ENCODE results near the gene IL25. TPM values are rescaled to one million over a fixed set of nuclear protein-coding genes. Genes with fewer than 3 reads are reported as not detected.
"Not testable (repeated sequence)": the region's sequence is repeated elsewhere in the genome, so short reads cannot be mapped to it uniquely, and the experiment has no call there.

Gene IL25
- total RNA-seq, 1 donor from 2014 or later: not detected

- DNase-seq: no peak
- peaks cover 15% of the 10 kb centered on the region for H3K27me3 Mint-ChIP-seq (ENCODE audit: unreplicated experiment)
- H3K9me3 Mint-ChIP-seq (ENCODE audit: unreplicated experiment): peaks cover 5% of the 10 kb centered on the region
- H3K36me3 Mint-ChIP-seq (ENCODE audit: unreplicated experiment): peaks cover 9% of the 10 kb centered on the region
- no peak overlapping the region for H3K4me3 Mint-ChIP-seq (ENCODE audit: unreplicated experiment)
- TF ChIP-seq CTCF (IDR thresholded peaks at IDR 0.05; ENCODE audit: partially characterized antibody, unreplicated experiment): no peak
- peaks cover 19% of the 10 kb centered on the region for H3K4me1 Mint-ChIP-seq (ENCODE audit: low read depth, unreplicated experiment)
- no peak overlapping the region for H3K27ac Mint-ChIP-seq (ENCODE audit: unreplicated experiment)
Measured at GRCh38 chr14:23385244-23385641, 12.6 kb downstream of the IL25 start.

- Mint-ChIP-seq H3K4me3 (ENCODE audit: unreplicated experiment) (no peak overlapping the region), H3K27me3 (ENCODE audit: unreplicated experiment) (peaks cover 15% of the 10 kb centered on the region), H3K36me3 (ENCODE audit: unreplicated experiment) (peaks cover 9% of the 10 kb centered on the region), H3K27ac (ENCODE audit: unreplicated experiment) (peak overlapping the region; percentile 22), H3K4me1 (ENCODE audit: low read depth, unreplicated experiment) (peaks cover 14% of the 10 kb centered on the region), H3K9me3 (ENCODE audit: unreplicated experiment) (peaks cover 5% of the 10 kb centered on the region)
- TF ChIP-seq CTCF (IDR thresholded peaks at IDR 0.05; ENCODE audit: partially characterized antibody, unreplicated experiment): no peak
- DNase-seq: no peak
Measured at GRCh38 chr14:23385642-23386265, 13.1 kb downstream of the IL25 start.

- DNase-seq; H3K9me3 Mint-ChIP-seq (ENCODE audit: unreplicated experiment); H3K27ac Mint-ChIP-seq (ENCODE audit: unreplicated experiment); H3K36me3 Mint-ChIP-seq (ENCODE audit: unreplicated experiment); H3K4me3 Mint-ChIP-seq (ENCODE audit: unreplicated experiment); H3K4me1 Mint-ChIP-seq (ENCODE audit: low read depth, unreplicated experiment): not testable (repeated sequence)
- H3K27me3 Mint-ChIP-seq (ENCODE audit: unreplicated experiment): peaks cover 15% of the 10 kb centered on the region
Measured at GRCh38 chr14:23386266-23386657, 13.7 kb downstream of the IL25 start.

- no peak overlapping the region for H3K27ac Mint-ChIP-seq (ENCODE audit: unreplicated experiment)
- TF ChIP-seq CTCF (IDR thresholded peaks at IDR 0.05; ENCODE audit: partially characterized antibody, unreplicated experiment): no peak
Measured at GRCh38 chr14:23386999-23387398, 14.4 kb downstream of the IL25 start.

GRCh38 chr14:23387916-23388882 is 15.6 kb downstream of the IL25 start:
- H3K27ac Mint-ChIP-seq (ENCODE audit: unreplicated experiment): no peak overlapping the region
- no peak for DNase-seq
- H3K36me3 Mint-ChIP-seq (ENCODE audit: unreplicated experiment): peaks cover 9% of the 10 kb centered on the region
- H3K4me3 Mint-ChIP-seq (ENCODE audit: unreplicated experiment): no peak overlapping the region
- no peak for TF ChIP-seq CTCF (IDR thresholded peaks at IDR 0.05; ENCODE audit: partially characterized antibody, unreplicated experiment)
- H3K4me1 Mint-ChIP-seq (ENCODE audit: low read depth, unreplicated experiment): no peaks in the 10 kb centered on the region
- peaks cover 5% of the 10 kb centered on the region for H3K9me3 Mint-ChIP-seq (ENCODE audit: unreplicated experiment)
- H3K27me3 Mint-ChIP-seq (ENCODE audit: unreplicated experiment): peaks cover 15% of the 10 kb centered on the region

More at GRCh38 chr14:23386999-23387398, 14.4 kb downstream of the IL25 start:
- Mint-ChIP-seq H3K4me3 (ENCODE audit: unreplicated experiment) (no peak overlapping the region), H3K36me3 (ENCODE audit: unreplicated experiment) (peaks cover 9% of the 10 kb centered on the region), H3K27me3 (ENCODE audit: unreplicated experiment) (peaks cover 15% of the 10 kb centered on the region), H3K4me1 (ENCODE audit: low read depth, unreplicated experiment) (peaks cover 4% of the 10 kb centered on the region), H3K9me3 (ENCODE audit: unreplicated experiment) (peaks cover 5% of the 10 kb centered on the region)
- no peak for DNase-seq

Data from glutamatergic neuron (in vitro differentiated cells).